Activated naive CD8-positive, alpha-beta T cell treated with anti-CD3 and anti-CD28 coated beads, Interleukin-2, amount 50 U/mL, for 16 hours (primary cell): Measurements from ENCODE around the gene MMP2.

Source experiments
- DNase-seq: peaks from one replicate; pipeline ENCODE4 v3.0.0-alpha.2; 2020; ENCODE audit warnings: low read depth, low spot score

Gene MMP2

GRCh38 chr16:55494994-55495421, 16.0 kb downstream of the MMP2 start:
- no peak for DNase-seq

- DNase-seq, result no peak
Observed at GRCh38 chr16:55495616-55496289, 16.8 kb downstream of the MMP2 start.

GRCh38 chr16:55496509-55497145, 17.6 kb downstream of the MMP2 start:
- DNase-seq, result no peak

GRCh38 chr16:55497558-55497957, 18.6 kb downstream of the MMP2 start:
- DNase-seq, result no peak

- DNase-seq, result no peak
Observed at GRCh38 chr16:55498101-55498500, 19.1 kb downstream of the MMP2 start.

GRCh38 chr16:55499281-55499680, 20.3 kb downstream of the MMP2 start:
- no peak for DNase-seq

GRCh38 chr16:55499951-55500529, 21.0 kb downstream of the MMP2 start:
- no peak for DNase-seq

- no peak for DNase-seq
Observed at GRCh38 chr16:55500530-55501011, 21.6 kb downstream of the MMP2 start.

GRCh38 chr16:55501549-55502322, 22.7 kb downstream of the MMP2 start:
- DNase-seq, result no peak

- no peak for DNase-seq
Observed at GRCh38 chr16:55502801-55503366, 23.9 kb downstream of the MMP2 start.

GRCh38 chr16:55503726-55504550, 24.9 kb downstream of the MMP2 start:
- DNase-seq, result no peak

GRCh38 chr16:55505333-55506015, 26.5 kb downstream of the MMP2 start:
- DNase-seq, result no peak

- DNase-seq, result no peak
Observed at GRCh38 chr16:55506083-55506482, 27.1 kb downstream of the MMP2 start.

- no peak for DNase-seq
Observed at GRCh38 chr16:55506708-55507107, 27.7 kb downstream of the MMP2 start.

- DNase-seq, result no peak
Observed at GRCh38 chr16:55508271-55508921, 29.4 kb downstream of the MMP2 start.

GRCh38 chr16:55508941-55509931, 30.2 kb downstream of the MMP2 start, which contains the start of gene LPCAT2:
Gene LPCAT2 (plus strand): TSS chr16:55509072. CDS start chr16:55509182, 110 bp downstream.
- no peak for DNase-seq

GRCh38 chr16:55510185-55510805, 31.3 kb downstream of the MMP2 start:
- no peak for DNase-seq

- no peak for DNase-seq
Observed at GRCh38 chr16:55512941-55513340, 33.9 kb downstream of the MMP2 start.
